ENCODE measurements around the gene FADS3. TPM values are rescaled to one million over a fixed set of nuclear protein-coding genes. Genes with fewer than 3 reads are reported as not detected.

FADS3 gene
- total and polyA plus RNA-seq, 2 of the 4 experiments (the other 2 are of a cell fraction), result 54.5 to 110 TPM

DNA sequence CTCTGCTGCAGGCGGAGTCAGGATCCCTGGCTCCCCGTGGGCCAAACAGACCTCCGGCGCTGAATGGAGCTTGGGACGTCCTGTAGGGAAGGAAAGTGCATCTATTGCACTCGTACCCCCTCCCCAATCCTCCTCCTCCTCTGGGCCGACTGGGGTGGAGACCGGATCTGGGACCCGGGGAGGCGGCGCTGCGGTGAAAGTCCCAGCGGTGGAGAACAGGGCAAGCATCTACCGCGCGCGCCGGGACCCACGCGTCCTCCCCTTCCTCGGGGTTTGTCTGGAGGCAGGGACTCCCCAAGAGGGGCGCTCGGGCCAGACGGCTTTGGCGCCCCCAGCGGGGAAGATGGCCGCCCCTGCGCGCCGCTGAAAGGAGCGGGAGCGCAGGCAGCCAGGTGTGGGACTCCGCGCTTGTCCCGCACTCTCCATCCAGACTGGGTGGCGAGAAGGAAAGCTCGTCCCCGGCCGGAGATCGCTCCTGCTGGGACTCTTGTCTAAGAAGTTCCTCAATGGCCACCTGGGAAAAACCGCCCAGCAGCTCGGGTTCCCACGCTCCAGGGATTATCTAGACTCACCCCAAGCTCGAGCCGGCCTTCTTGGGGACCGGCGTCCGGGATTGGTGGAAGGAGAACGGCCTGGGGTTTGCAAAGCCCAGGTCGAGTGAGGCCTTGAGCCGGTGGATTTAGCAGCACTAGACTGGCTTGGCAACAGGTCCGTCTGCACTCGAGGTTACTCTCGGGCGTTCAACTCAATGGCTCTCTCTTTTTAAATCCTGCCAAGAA, 62.5 kb downstream of the FADS3 start:
- peaks cover 19 to 63% of the 10 kb centered on the region in 2 experiments for H3K79me1 ChIP-seq (ENCODE audit: low read depth in 1 of 2, low read length in 2 of 2)
- in situ Hi-C loops (cut with MboI; ENCODE audit: low sequenced_read_pairs) (no loop called here), dilution Hi-C loops (cut with HindIII; ENCODE audit: low sequenced_read_pairs, unreplicated experiment) (no loop called here), intact Hi-C loops (cut with micrococcal nuclease) (no loop called here)
- no TSS peak for BruUV-seq (replicated peaks)
- peak overlapping the region; percentile 40 to 94; a peak in 3 of 4 replicates for H4K8ac ChIP-seq (ENCODE audit: low read depth in 2 of 2, low read length in 2 of 2)
- H3K4me2 ChIP-seq (ENCODE audit: low read depth, low read length), result peak overlapping the region; percentile 91
- H3K23ac ChIP-seq (ENCODE audit: low read depth, low read length), result peak overlapping the region; percentile 95
- peak overlapping the region; percentile 79 for H3K9ac ChIP-seq (ENCODE audit: low read depth, low read length)
- peak overlapping the region; percentile 52; the same call in 1 of the 3 replicates for H2BK15ac ChIP-seq (ENCODE audit: low read depth, low read length)
- H3K4me3 ChIP-seq (ENCODE audit: insufficient read depth, low read depth, low read length), result peak overlapping the region; percentile 72
- 4% methylated on average over 18 of the region's 55 CpGs; no CpG with 5 or more reads in 1 of the 2 experiments for WGBS, 2 experiments (ENCODE audit: extremely low coverage in 2 of 2, insufficient read length in 1 of 2)
- peak overlapping the region; percentile 8; the same call in 1 of the 2 replicates for H2BK120ac ChIP-seq (ENCODE audit: low read depth, low read length)
- POLR2A ChIA-PET (ENCODE audit: unreplicated experiment), result interaction anchor here (1.6 kb wide), 1 partner anchor 14 kb away, joined by 7 read pairs; no protein-coding TSS in a partner anchor
- H3K56ac ChIP-seq (ENCODE audit: extremely low read depth, insufficient read depth, low read length), result peak overlapping the region; percentile 75
- no peak overlapping the region; the same call in 1 of the 2 replicates for H2BK20ac ChIP-seq (ENCODE audit: low read depth, low read length)
- H2AK9ac ChIP-seq (replicated peaks; ENCODE audit: low read depth, low read length, poor library complexity), result peak overlapping the region; percentile 99
- H3K9me1 ChIP-seq (ENCODE audit: insufficient read depth, low read length), result peaks cover 17% of the 10 kb centered on the region
- peak overlapping the region; percentile 95 for H2AFZ ChIP-seq (replicated peaks; ENCODE audit: low read length, poor library complexity)
- CTCF ChIA-PET, result interaction anchor here (1.0 to 1.3 kb wide), 2 partner anchors 11 to 253 kb away, joined by 3 to 5 read pairs; no protein-coding TSS in a partner anchor
- H4K91ac ChIP-seq (ENCODE audit: insufficient read depth, low read depth, low read length), result peak overlapping the region; percentile 93
- H3K27me3 ChIP-seq (ENCODE audit: control insufficient read depth, insufficient read depth, low read length), result no peaks in the 10 kb centered on the region
- no peaks in the 10 kb centered on the region for H3K9me3 ChIP-seq (ENCODE audit: control insufficient read depth, insufficient read depth, low read length)
- TF ChIP-seq CHD1 (IDR thresholded peaks at IDR 0.05; ENCODE audit: low read depth, low read length), result no peak
- TF ChIP-seq, protein P1, sequence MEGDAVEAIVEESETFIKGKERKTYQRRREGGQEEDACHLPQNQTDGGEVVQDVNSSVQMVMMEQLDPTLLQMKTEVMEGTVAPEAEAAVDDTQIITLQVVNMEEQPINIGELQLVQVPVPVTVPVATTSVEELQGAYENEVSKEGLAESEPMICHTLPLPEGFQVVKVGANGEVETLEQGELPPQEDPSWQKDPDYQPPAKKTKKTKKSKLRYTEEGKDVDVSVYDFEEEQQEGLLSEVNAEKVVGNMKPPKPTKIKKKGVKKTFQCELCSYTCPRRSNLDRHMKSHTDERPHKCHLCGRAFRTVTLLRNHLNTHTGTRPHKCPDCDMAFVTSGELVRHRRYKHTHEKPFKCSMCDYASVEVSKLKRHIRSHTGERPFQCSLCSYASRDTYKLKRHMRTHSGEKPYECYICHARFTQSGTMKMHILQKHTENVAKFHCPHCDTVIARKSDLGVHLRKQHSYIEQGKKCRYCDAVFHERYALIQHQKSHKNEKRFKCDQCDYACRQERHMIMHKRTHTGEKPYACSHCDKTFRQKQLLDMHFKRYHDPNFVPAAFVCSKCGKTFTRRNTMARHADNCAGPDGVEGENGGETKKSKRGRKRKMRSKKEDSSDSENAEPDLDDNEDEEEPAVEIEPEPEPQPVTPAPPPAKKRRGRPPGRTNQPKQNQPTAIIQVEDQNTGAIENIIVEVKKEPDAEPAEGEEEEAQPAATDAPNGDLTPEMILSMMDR (conservative IDR thresholded peaks at IDR 0.05; ENCODE audit: low read depth, low read length), result peak; percentile 41
- TF ChIP-seq POLR2A (IDR thresholded peaks at IDR 0.05; ENCODE audit: low read depth, low read length), result no peak
- TF ChIP-seq ELK1 (IDR thresholded peaks at IDR 0.05; ENCODE audit: borderline replicate concordance, low read depth, low read length), result no peak
- no peak for TF ChIP-seq FOS (IDR thresholded peaks at IDR 0.05; ENCODE audit: low read depth, low read length)
- TF ChIP-seq MAFK (IDR thresholded peaks at IDR 0.05; ENCODE audit: low read depth, low read length), result no peak
- H2BK5ac ChIP-seq (ENCODE audit: low read depth, low read length, poor library complexity, severe bottlenecking), result no peak overlapping the region
- H3K27ac ChIP-seq (ENCODE audit: insufficient read depth, low read length), result peak overlapping the region; percentile 43
- peak overlapping the region; percentile 20 for H4K5ac ChIP-seq (ENCODE audit: low read depth, low read length)
- DNase-seq, result no peak
- H3K36me3 ChIP-seq (ENCODE audit: control insufficient read depth, insufficient read depth, low read length), result no peaks in the 10 kb centered on the region
- H3K4ac ChIP-seq (ENCODE audit: low read depth, low read length), result peak overlapping the region; percentile 91
- H4K20me1 ChIP-seq (ENCODE audit: insufficient read depth, low read length), result peaks cover 37% of the 10 kb centered on the region; the same call in 1 of the 2 replicates
- peak overlapping the region; percentile 90; the same call in 1 of the 2 replicates for H2AK5ac ChIP-seq (ENCODE audit: low read depth, low read length)
- peak; percentile 13 for ATAC-seq (ENCODE audit: low read depth)
- peak overlapping the region; percentile 8; the same call in 1 of the 2 replicates for H3K18ac ChIP-seq (ENCODE audit: low read depth, low read length)
- peaks cover 11% of the 10 kb centered on the region; the same call in 1 of the 2 replicates for H3K4me1 ChIP-seq (ENCODE audit: control insufficient read depth, insufficient read depth, low read length)
- peak overlapping the region; percentile 96 for H3K14ac ChIP-seq (replicated peaks; ENCODE audit: low read depth, low read length)
